Transverse colon (tissue), 4 donors: Measurements from ENCODE around the gene CDC6. TPM values are rescaled to one million over a fixed set of nuclear protein-coding genes. Genes with fewer than 3 reads are reported as not detected.

Experiments
- DNase-seq: peaks from one replicate; pipeline ENCODE4 v3.0.0-alpha.2; 2019
- H3K27ac ChIP-seq, 4 donors: fragments of 200-600 bp; sonication (generic); 2 replicates each; pipeline ENCODE4 v1.5.1; 2016 to 2018; ENCODE audit warnings: inconsistent platforms in 4 of 4
- H3K27me3 ChIP-seq: fragments of 200-600 bp; sonication (generic); 2 replicates; pipeline ENCODE4 v1.5.1; 2017; ENCODE audit warnings: inconsistent platforms
- H3K36me3 ChIP-seq, 4 donors: fragments of 200-600 bp; sonication (generic); 2 replicates each; pipeline ENCODE4 v1.5.1; 2017 to 2019; ENCODE audit warnings: inconsistent platforms in 4 of 4
- H3K4me1 ChIP-seq, 4 donors: fragments of 200-600 bp; sonication (generic); 2 replicates each; pipeline ENCODE4 v1.5.1; 2017 to 2020; ENCODE audit warnings: inconsistent platforms in 4 of 4
- H3K4me3 ChIP-seq, 4 donors: fragments of 200-600 bp; sonication (generic); 1 replicate in 1 of 4; 2 replicates in 3 of 4; pipeline versions ENCODE4 v1.5.1 to v1.6.1; 2017 to 2019; ENCODE audit warnings: inconsistent platforms in 4 of 4
- H3K9me3 ChIP-seq, 2 donors: fragments of 200-600 bp; sonication (generic); 2 replicates each; pipeline ENCODE4 v1.5.1; 2017 to 2019; ENCODE audit warnings: inconsistent platforms in 2 of 2
- EP300 ChIP-seq: sonication (generic); formaldehyde crosslinking; IDR thresholded peaks from one replicate; pipeline ENCODE4 v1.6.1; 2017; ENCODE audit warnings: antibody characterized with exemption, low read depth
- POLR2A ChIP-seq: fragments of 450-650 bp; IDR thresholded peaks from one replicate; pipeline ENCODE4 v1.6.1; 2016; ENCODE audit warnings: antibody characterized with exemption, mild to moderate bottlenecking, moderate library complexity
- POLR2AphosphoS5 ChIP-seq, 3 donors: sonication (generic); formaldehyde crosslinking; IDR thresholded peaks; one replicate each; pipeline ENCODE4 v1.6.1; 2016; ENCODE audit warnings: antibody characterized with exemption in 3 of 3
- WGBS, 2 donors: methylation state at CpG; one replicate each; pipeline ENCODE4 v1.1.5; 2018; ENCODE audit warnings: low coverage in 1 of 2; 5-methylcytosine and 5-hydroxymethylcytosine counted together
- in situ Hi-C, 4 donors: fragments of 200-750 bp; cut with MboI; loops; one replicate each; pipeline versions ENCODE4 v1.15.0 to v1.15.1; 2017; ENCODE audit warnings: low sequenced_read_pairs in 3 of 4, low pct_ligation_motif_present in 1 of 4, low pct_unique_long_range_greater_than_20kb in 1 of 4
- intact Hi-C: fragments of 100-400 bp; cut with DNase I; formaldehyde crosslinking; loops from one replicate; pipeline ENCODE4 v1.15.1; 2023; ENCODE audit warnings: low total_unique reads
- total RNA-seq, 4 donors: library from RNA; depleted of rRNA; stranded (reverse); fragments of >200 nt; gene quantifications; one replicate each; pipeline ENCODE4 v1.1.0, GENCODE V29; 2016
- TF ChIP-seq, protein P1 (sequence below), 5 experiments: fragments of 200-600 bp in 3 of 5; fragments of 450-650 bp in 2 of 5; sonication (generic) in 3 of 5; IDR thresholded peaks; 1 replicate in 2 of 5; 2 replicates in 3 of 5; pipeline ENCODE4 v1.5.1; 2016 to 2017; ENCODE audit warnings: antibody characterized with exemption in 5 of 5, inconsistent platforms in 3 of 5, mild to moderate bottlenecking in 2 of 5, moderate library complexity in 1 of 5

Gene CDC6
- total RNA-seq, 4 donors from 2014 or later = 1.6 to 3.2 (median 2.4) TPM; not detected in 1

DNA sequence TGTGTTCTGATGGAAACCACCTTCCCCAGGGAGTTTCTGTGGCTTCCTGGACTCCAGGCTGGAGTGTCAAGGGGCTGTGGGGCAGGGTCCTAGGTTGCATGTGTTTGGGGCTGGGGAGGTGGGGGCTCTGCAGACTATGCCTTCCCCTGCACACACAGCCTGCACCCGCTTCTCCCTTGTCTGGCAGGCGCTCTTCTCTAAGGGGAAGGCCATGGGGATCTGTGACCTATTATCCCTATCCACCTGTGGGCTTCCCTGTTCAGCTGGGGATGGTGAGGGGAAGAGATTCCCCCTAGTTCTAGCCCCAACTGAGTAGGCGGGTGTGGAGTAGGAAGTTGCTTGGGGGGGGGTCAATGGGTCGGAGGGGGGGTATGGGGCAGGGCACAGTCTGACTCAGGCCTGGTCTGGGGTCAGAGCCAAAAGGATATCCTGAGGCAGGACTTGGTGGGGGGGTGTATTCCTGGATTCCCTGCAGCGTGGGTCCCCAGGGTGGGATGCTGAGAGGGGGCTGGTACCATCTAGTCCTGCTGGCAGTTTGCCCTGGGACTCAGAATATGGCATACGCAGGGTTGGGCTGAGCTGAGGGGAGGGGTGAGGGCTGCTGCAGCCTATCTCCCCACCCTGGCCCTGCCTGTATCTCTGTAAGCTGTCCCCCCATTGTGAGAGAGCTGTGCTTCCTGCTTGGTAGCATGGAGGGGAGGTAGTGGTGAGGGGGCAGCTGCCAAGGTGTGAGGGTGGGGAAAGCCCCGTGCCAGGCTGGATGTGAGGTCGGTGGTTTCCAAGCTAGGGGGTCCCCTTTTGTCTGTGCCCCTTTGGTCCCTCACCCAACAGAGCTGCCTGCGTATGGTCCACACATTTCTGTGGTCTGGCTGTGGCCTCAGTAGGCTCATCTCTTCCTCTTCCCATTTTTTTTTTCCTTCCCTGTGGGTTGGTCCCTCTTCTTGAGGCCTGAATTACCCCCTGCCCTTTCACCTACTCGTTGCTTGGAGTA, 36.0 kb downstream of the CDC6 start:
- Histone ChIP-seq H3K27me3 (no peaks in the 10 kb centered on the region), H3K4me3 (peak overlapping the region in 2 of 4 donors; percentile 28 to 35), H3K9me3 (no peaks in the 10 kb centered on the region), H3K27ac (peak overlapping the region; percentile 91 to 96 (median 92)), H3K4me1 (peaks cover 82 to 100% (median 97%) of the 10 kb centered on the region in 4 donors), H3K36me3 (no peaks in the 10 kb centered on the region)
- WGBS, 2 donors = 39 to 61% methylated on average over 4 to 8 of the region's 10 CpGs
- TF ChIP-seq POLR2A (no peak), POLR2AphosphoS5 (IDR thresholded peaks at IDR 0.05) (no peak), EP300 (no peak)
- TF ChIP-seq, protein P1, sequence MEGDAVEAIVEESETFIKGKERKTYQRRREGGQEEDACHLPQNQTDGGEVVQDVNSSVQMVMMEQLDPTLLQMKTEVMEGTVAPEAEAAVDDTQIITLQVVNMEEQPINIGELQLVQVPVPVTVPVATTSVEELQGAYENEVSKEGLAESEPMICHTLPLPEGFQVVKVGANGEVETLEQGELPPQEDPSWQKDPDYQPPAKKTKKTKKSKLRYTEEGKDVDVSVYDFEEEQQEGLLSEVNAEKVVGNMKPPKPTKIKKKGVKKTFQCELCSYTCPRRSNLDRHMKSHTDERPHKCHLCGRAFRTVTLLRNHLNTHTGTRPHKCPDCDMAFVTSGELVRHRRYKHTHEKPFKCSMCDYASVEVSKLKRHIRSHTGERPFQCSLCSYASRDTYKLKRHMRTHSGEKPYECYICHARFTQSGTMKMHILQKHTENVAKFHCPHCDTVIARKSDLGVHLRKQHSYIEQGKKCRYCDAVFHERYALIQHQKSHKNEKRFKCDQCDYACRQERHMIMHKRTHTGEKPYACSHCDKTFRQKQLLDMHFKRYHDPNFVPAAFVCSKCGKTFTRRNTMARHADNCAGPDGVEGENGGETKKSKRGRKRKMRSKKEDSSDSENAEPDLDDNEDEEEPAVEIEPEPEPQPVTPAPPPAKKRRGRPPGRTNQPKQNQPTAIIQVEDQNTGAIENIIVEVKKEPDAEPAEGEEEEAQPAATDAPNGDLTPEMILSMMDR (IDR thresholded peaks at IDR 0.05) = no peak
- in situ Hi-C loops = no loop called here
- intact Hi-C loops = no loop called here
- DNase-seq = peak; percentile 36

DNA sequence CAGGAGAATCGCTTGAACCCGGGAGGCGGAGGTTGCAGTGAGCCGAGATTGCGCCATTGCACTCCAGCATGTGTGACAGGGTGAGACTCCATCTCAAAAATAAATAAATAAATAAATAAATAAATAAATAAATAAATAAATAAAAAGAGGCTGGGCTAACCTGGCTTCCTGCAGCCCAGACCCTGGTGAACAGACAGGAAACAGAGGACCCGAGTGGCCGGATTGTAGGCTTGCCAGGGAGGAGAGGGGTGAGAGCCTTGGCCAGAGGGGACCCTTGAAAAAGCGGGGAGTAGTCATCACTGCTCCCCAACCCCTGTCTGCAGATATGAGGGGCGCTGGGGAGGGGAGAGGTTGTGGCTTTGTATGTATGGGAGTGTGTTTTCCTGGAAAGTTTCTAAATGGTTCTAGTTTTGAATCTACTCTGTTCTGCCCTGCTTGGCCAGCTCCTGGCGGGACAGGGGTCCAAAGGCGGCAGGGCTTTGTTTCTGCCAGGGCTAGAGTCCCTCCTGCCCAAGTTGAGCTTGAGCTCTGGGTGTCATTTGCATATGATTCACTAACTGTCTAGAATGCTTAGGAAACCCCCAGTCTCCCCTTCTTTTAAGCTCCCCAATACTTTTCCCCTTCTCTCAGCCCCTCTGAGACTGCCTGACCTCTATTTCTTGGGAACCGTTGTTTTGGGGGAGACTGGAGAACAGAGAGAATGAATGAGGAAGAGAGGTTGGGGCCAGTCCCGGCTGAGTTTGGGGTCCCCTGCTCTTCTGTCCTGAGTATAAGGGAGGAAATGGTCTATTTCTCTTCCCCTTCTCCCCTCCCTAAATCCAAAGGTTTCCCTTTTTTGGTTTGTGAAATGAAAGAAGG, 37.7 kb downstream of the CDC6 start:
- intact Hi-C loops (no loop called here), in situ Hi-C loops (no loop called here)
- Histone ChIP-seq H3K4me3 (no peak overlapping the region), H3K9me3 (no peaks in the 10 kb centered on the region), H3K27me3 (no peaks in the 10 kb centered on the region), H3K27ac (peak overlapping the region; percentile 91 to 96 (median 92)), H3K36me3 (no peaks in the 10 kb centered on the region), H3K4me1 (peaks cover 78 to 98% (median 92%) of the 10 kb centered on the region in 4 donors)
- 55 to 76% methylated on average over 4 to 13 of the region's 13 CpGs for WGBS, 2 donors
- TF ChIP-seq POLR2AphosphoS5 (IDR thresholded peaks at IDR 0.05) (no peak), EP300 (no peak), POLR2A (no peak)
- TF ChIP-seq, protein P1 (IDR thresholded peaks at IDR 0.05) = no peak
- no peak for DNase-seq

GRCh38 chr17:40326014-40326831, 38.5 kb downstream of the CDC6 start:
- Histone ChIP-seq H3K4me1 (peaks cover 79 to 98% (median 92%) of the 10 kb centered on the region in 4 donors), H3K36me3 (no peaks in the 10 kb centered on the region), H3K9me3 (no peaks in the 10 kb centered on the region), H3K27me3 (no peaks in the 10 kb centered on the region), H3K4me3 (no peak overlapping the region), H3K27ac (peak overlapping the region; percentile 91 to 96 (median 92))
- peak; percentile 55 for DNase-seq
- intact Hi-C loops = no loop called here
- WGBS, 2 donors = 39 to 40% methylated on average over 1 to 17 of the region's 17 CpGs
- in situ Hi-C loops = no loop called here
- TF ChIP-seq POLR2A = no peak

GRCh38 chr17:40326832-40327199, 39.1 kb downstream of the CDC6 start:
- no peaks in the 10 kb centered on the region for H3K9me3 ChIP-seq
- H3K4me1 ChIP-seq = peaks cover 80 to 98% (median 92%) of the 10 kb centered on the region in 4 donors
- H3K36me3 ChIP-seq = no peaks in the 10 kb centered on the region
- H3K27ac ChIP-seq = peak overlapping the region; percentile 91 to 96 (median 92)
- 36% methylated on average over 1 of the region's 1 CpG; no CpG with 5 or more reads in 1 of the 2 donors for WGBS, 2 donors
- in situ Hi-C loops (no loop called here), intact Hi-C loops (no loop called here)
- no peaks in the 10 kb centered on the region for H3K27me3 ChIP-seq
- DNase-seq = no peak
- TF ChIP-seq POLR2A (no peak), POLR2AphosphoS5 (IDR thresholded peaks at IDR 0.05) (no peak), EP300 (no peak)
- TF ChIP-seq, protein P1 (IDR thresholded peaks at IDR 0.05) = no peak
- H3K4me3 ChIP-seq = no peak overlapping the region
